ENCODE results near the gene KPNB1.

- TF ChIP-seq POLR2A (IDR thresholded peaks at IDR 0.05) (no peak), CTCF (IDR thresholded peaks at IDR 0.05) (no peak)
Observed at GRCh38 chr17:47638903-47639302, 10.8 kb upstream of the KPNB1 start.
